Mucosa of descending colon (tissue), 3 donors: Measurements from ENCODE around the gene STX2. TPM values are rescaled to one million over a fixed set of nuclear protein-coding genes. Genes with fewer than 3 reads are reported as not detected.
"Not testable (repeated sequence)": the region's sequence is repeated elsewhere in the genome, so short reads cannot be mapped to it uniquely, and the experiment has no call there.

Experiments
- ATAC-seq: fragments of 200-7000 bp; cut with Tn5 transposase; one replicate; pipeline ENCODE4 v1.9.1; 2020; ENCODE audit warnings: mild to moderate bottlenecking, moderate library complexity
- DNase-seq, 3 donors: peaks; one replicate each; pipeline ENCODE4 v3.0.0-alpha.2; 2020
- H3K36me3 ChIP-seq: fragments of 200-600 bp; one replicate; pipeline ENCODE4 v1.8.0; 2021; ENCODE audit warnings: low read depth, mild to moderate bottlenecking
- H3K4me1 ChIP-seq: fragments of 200-600 bp; one replicate; pipeline ENCODE4 v1.8.0; 2021; ENCODE audit warnings: low read depth, mild to moderate bottlenecking
- H3K4me3 ChIP-seq: fragments of 200-600 bp; one replicate; pipeline ENCODE4 v1.8.0; 2021; ENCODE audit warnings: mild to moderate bottlenecking
- H3K9me3 ChIP-seq: fragments of 200-600 bp; one replicate; pipeline ENCODE4 v1.8.0; 2021; ENCODE audit warnings: mild to moderate bottlenecking
- intact Hi-C, 2 donors: fragments of 100-400 bp; cut with DNase I in 1 of 2; cut with micrococcal nuclease in 1 of 2; formaldehyde crosslinking; loops; one replicate each; pipeline versions ENCODE4 v1.11.0 to v1.11.1; 2022; cut with DNase I, micrococcal nuclease
- total RNA-seq, 3 donors: library from RNA; stranded (reverse); fragmentation: NEBNext Ultra II Directional in 2 of 3; extraction: Animal tissue kit (Norgen Biotek cat#: 25700) in 2 of 3; gene quantifications; one replicate each; pipeline versions ENCODE4 v1.2.1 to v1.2.4, GENCODE V29; 2021 to 2023
- TF ChIP-seq, protein P1 (sequence below): fragments of 200-600 bp; IDR thresholded peaks from one replicate; pipeline ENCODE4 v1.8.0; 2022; ENCODE audit warnings: antibody characterized with exemption, mild to moderate bottlenecking
- donor health status: DM: no; HTN: no; CAD: no; lungs with moderate emphysema.
- donor health status: DM: no; HTN: no; CAD: no.
- donor health status: DM: no; HTN: yes; CAD: no.

STX2 gene
- total RNA-seq, 3 donors from 2014 or later: 1.6 to 34.2 (median 4.4) TPM

DNA sequence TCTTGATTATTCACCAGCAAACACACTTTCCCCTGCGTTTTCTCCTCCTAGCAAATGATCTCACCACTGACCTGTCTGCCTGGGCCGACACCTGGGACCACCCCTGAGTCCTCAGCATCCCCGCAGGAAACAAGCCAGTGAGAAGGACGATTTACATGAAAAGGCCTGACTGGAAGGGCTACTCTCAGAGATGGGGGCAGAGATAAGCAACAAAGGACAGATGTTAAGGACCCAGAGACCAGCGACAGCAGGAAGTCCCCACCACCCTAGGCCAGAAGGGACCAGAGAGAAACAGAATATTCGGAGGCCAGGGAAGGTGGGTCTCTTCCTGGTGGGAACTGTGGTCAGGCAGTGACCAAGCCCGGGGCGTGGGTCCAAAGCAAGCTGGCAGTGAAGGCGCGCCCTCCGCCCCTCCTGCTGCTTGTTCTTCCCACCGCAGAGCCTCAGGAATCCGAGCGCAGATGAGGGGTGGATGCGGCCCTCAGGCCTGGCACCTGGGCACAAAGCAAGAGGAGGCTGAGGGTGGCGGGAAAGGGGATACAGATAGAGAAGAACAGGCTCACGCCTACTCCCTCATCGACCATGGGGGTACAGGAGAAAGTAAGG lies 55.8 kb downstream of the STX2 start:
- no peak for ATAC-seq
- intact Hi-C loops: no loop called here
- Histone ChIP-seq H3K4me1 (no peaks in the 10 kb centered on the region), H3K9me3 (peaks cover 9% of the 10 kb centered on the region), H3K36me3 (no peaks in the 10 kb centered on the region), H3K4me3 (no peak overlapping the region)
- TF ChIP-seq, protein P1, sequence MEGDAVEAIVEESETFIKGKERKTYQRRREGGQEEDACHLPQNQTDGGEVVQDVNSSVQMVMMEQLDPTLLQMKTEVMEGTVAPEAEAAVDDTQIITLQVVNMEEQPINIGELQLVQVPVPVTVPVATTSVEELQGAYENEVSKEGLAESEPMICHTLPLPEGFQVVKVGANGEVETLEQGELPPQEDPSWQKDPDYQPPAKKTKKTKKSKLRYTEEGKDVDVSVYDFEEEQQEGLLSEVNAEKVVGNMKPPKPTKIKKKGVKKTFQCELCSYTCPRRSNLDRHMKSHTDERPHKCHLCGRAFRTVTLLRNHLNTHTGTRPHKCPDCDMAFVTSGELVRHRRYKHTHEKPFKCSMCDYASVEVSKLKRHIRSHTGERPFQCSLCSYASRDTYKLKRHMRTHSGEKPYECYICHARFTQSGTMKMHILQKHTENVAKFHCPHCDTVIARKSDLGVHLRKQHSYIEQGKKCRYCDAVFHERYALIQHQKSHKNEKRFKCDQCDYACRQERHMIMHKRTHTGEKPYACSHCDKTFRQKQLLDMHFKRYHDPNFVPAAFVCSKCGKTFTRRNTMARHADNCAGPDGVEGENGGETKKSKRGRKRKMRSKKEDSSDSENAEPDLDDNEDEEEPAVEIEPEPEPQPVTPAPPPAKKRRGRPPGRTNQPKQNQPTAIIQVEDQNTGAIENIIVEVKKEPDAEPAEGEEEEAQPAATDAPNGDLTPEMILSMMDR: no peak
- DNase-seq: no peak

DNA sequence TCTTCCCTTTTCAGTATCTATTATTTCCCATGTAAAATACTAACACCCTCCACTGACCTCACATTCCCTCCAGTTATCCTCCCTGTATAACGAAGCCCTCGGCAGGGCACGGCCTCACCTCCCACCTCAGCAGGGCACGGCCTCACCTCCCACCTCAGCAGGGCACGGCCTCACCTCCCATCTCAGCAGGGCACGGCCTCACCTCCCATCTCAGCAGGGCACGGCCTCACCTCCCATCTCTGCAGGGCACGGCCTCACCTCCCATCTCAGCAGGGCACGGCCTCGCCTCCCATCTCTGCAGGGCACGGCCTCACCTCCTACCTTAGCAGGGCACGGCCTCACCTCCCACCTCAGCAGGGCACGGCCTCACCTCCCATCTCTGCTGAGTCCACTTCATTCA lies 56.8 kb downstream of the STX2 start:
- DNase-seq: not testable (repeated sequence)

DNA sequence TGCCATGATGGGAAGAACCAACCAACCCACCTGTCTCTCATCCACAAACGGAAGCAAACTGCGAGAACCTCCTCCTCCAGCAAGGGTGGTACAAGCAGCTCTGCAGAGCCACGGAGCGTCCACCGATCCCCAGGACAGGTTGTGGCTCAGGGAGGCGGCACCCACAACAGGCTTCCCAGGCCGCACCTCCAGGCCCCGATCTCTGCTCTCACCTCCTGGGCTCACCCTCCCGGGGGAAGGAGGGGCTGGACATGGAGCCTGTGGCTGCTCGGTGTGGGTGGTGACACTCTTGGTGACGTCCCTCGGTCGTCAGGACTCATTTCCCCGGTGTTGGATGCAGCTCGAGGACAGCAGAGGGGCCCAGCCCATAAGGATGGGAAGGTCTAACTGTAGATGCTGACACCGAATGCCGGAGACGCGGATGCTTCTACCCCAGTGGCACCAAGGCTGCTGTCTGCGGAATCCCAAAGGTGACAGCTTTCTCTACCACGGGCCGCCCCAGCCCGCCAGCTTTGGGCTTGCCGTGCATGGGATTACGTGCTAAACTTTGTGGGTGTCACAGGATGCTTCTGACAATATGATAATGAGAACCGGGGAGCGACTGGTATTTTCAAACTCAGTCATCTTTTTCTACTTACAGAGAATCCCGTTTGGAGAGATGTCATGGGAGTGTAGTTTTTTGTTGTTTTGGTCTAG lies 58.0 kb downstream of the STX2 start:
- H3K4me1 ChIP-seq: peaks cover 4% of the 10 kb centered on the region
- TF ChIP-seq, protein P1: no peak
- H3K9me3 ChIP-seq: peaks cover 9% of the 10 kb centered on the region
- H3K4me3 ChIP-seq: no peak overlapping the region
- ATAC-seq (no peak), DNase-seq (no peak)
- intact Hi-C loops: no loop called here
- no peaks in the 10 kb centered on the region for H3K36me3 ChIP-seq

More for the DNA sequence above, 56.8 kb downstream of the STX2 start:
- intact Hi-C loops, H3K36me3 ChIP-seq, H3K9me3 ChIP-seq, H3K4me3 ChIP-seq, H3K4me1 ChIP-seq, ATAC-seq: not testable (repeated sequence)

DNA sequence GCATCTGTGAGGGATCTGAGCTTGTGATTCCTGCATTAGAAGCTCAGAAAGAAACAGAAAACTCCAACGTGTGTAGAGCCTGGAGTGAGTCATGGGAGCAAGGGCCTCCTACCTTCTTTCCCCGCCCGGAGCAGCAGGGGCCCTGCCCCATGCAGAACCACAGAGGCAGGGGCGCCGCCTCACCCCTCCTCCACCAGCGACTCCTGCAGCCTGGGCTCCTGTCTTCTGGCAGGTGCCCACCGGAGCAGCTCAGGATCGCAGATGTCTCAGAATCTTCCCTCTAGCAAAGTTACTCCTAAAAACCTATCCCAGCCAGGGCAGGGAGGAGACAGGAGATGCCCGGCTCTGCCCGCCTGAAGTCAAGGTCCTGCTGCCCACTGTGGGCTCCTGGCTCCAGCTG lies 58.7 kb downstream of the STX2 start:
- H3K9me3 ChIP-seq: peaks cover 6% of the 10 kb centered on the region
- ATAC-seq (no peak), DNase-seq (no peak)
- intact Hi-C loops: no loop called here
- no peaks in the 10 kb centered on the region for H3K36me3 ChIP-seq
- H3K4me1 ChIP-seq: peaks cover 6% of the 10 kb centered on the region
- TF ChIP-seq, protein P1: no peak
- H3K4me3 ChIP-seq: no peak overlapping the region

DNA sequence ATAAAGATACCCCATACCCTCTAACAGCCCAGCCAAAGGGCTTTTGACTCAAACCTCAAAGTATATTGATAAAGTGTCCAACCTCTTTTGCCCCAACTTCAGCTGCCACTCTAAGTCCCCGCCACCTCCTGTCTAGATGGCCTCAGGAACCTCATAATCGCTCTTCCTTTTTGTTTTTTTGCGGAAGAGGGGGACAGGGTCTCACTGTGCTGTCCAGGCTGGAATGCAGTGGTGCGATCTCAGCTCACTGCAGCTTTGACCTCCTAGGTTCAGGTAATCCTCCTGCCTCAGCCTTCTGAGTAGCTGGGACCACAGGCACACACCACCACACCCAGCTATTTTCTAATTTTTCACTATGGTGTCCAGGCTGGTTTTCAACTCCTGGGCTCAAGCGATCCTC lies 60.3 kb downstream of the STX2 start:
- intact Hi-C loops: no loop called here
- no peak for DNase-seq
- TF ChIP-seq, protein P1: no peak
- H3K9me3 ChIP-seq: no peaks in the 10 kb centered on the region
- no peak overlapping the region for H3K4me3 ChIP-seq
- H3K4me1 ChIP-seq: peaks cover 6% of the 10 kb centered on the region
- no peaks in the 10 kb centered on the region for H3K36me3 ChIP-seq
- ATAC-seq: no peak

DNA sequence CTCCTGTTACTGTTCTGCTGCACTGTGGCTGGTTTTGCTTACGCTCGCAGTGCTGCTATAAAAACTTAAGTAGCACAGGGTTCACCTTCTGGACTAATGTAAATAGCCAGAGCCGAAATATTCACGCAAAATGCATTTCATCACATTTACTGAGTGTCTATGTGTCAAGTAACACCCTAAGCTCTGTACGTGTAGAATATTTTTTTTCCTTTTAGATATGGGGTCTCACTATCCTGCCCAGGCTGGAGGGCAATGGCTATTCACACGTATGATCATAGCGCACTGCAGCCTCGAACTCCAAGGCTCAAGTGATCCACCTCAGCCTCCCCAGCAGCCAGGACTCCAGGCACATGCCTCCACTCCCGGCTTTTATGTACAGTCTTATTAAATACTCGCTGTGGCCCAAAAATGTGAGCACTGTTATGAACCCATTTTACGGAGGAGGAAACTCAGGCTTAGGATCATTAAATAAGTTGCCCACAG lies 62.2 kb downstream of the STX2 start:
- intact Hi-C loops: no loop called here
- no peak for ATAC-seq
- no peak for DNase-seq
- Histone ChIP-seq H3K4me1 (peaks cover 6% of the 10 kb centered on the region), H3K4me3 (no peak overlapping the region), H3K36me3 (no peaks in the 10 kb centered on the region), H3K9me3 (no peaks in the 10 kb centered on the region)
- TF ChIP-seq, protein P1: no peak
